ENCODE data around the gene RAF1. TPM values are rescaled to one million over a fixed set of nuclear protein-coding genes. Genes with fewer than 3 reads are reported as not detected.
A peak's percentile ranks its signal among the peaks of the same experiment; 100 is the strongest.

RAF1 gene
- total RNA-seq, 1 donor = 78.0 TPM

- no peak overlapping the region for H3K4me3 ChIP-seq (ENCODE audit: low read depth, low read length)
- no peak for TF ChIP-seq CTCF (IDR thresholded peaks at IDR 0.05; ENCODE audit: insufficient read depth, low read length)
Measured at GRCh38 chr3:12579456-12579855, 84.5 kb downstream of the RAF1 start.

GRCh38 chr3:12578742-12579141 is 85.2 kb downstream of the RAF1 start:
- no peak for DNase-seq (ENCODE audit: low read depth)
- TF ChIP-seq CTCF (IDR thresholded peaks at IDR 0.05; ENCODE audit: insufficient read depth, low read length) = peak; percentile 39
- no peak overlapping the region for H3K4me3 ChIP-seq (ENCODE audit: low read depth, low read length)

More at GRCh38 chr3:12579456-12579855, 84.5 kb downstream of the RAF1 start:
- no peak for DNase-seq (ENCODE audit: low read depth)

- H3K4me3 ChIP-seq (ENCODE audit: low read depth, low read length) = no peak overlapping the region
- TF ChIP-seq CTCF (IDR thresholded peaks at IDR 0.05; ENCODE audit: insufficient read depth, low read length) = no peak
- DNase-seq (ENCODE audit: low read depth) = no peak
Measured at GRCh38 chr3:12577379-12577778, 86.5 kb downstream of the RAF1 start.

GRCh38 chr3:12574661-12575060 is 89.3 kb downstream of the RAF1 start:
- no peak for TF ChIP-seq CTCF (IDR thresholded peaks at IDR 0.05; ENCODE audit: insufficient read depth, low read length)
- no peak overlapping the region for H3K4me3 ChIP-seq (ENCODE audit: low read depth, low read length)
- DNase-seq (ENCODE audit: low read depth) = no peak

- DNase-seq (ENCODE audit: low read depth) = no peak
- no peak overlapping the region for H3K4me3 ChIP-seq (ENCODE audit: low read depth, low read length)
Measured at GRCh38 chr3:12574131-12574530, 89.8 kb downstream of the RAF1 start.

GRCh38 chr3:12571986-12572385 is 91.9 kb downstream of the RAF1 start:
- DNase-seq (ENCODE audit: low read depth) = no peak
- TF ChIP-seq CTCF (IDR thresholded peaks at IDR 0.05; ENCODE audit: insufficient read depth, low read length) = no peak
- no peak overlapping the region for H3K4me3 ChIP-seq (ENCODE audit: low read depth, low read length)

More at GRCh38 chr3:12574131-12574530, 89.8 kb downstream of the RAF1 start:
- no peak for TF ChIP-seq CTCF (IDR thresholded peaks at IDR 0.05; ENCODE audit: insufficient read depth, low read length)

GRCh38 chr3:12569836-12570235 is 94.1 kb downstream of the RAF1 start:
- no peak overlapping the region for H3K4me3 ChIP-seq (ENCODE audit: low read depth, low read length)
- no peak for TF ChIP-seq CTCF (IDR thresholded peaks at IDR 0.05; ENCODE audit: insufficient read depth, low read length)
- DNase-seq (ENCODE audit: low read depth) = no peak

Measured in fibroblast of the aortic adventitia (primary cell).